Suprapubic skin (tissue), 4 donors: ENCODE results near the gene KRABD2.

ENCODE experiments used
- CTCF ChIP-seq, 2 donors: fragments of 200-600 bp in 1 of 2; fragments of 450-650 bp in 1 of 2; sonication (generic) in 1 of 2; IDR thresholded peaks; one replicate each; pipeline ENCODE4 v1.5.1; 2016 to 2019; ENCODE audit warnings: antibody characterized with exemption in 2 of 2, mild to moderate bottlenecking in 1 of 2, moderate library complexity in 1 of 2
- POLR2A ChIP-seq, 2 donors: fragments of 450-650 bp; IDR thresholded peaks; one replicate each; pipeline ENCODE4 v1.6.1; 2017; ENCODE audit warnings: antibody characterized with exemption in 2 of 2, mild to moderate bottlenecking in 2 of 2, moderate library complexity in 2 of 2
- POLR2AphosphoS5 ChIP-seq, 3 donors: sonication (generic); formaldehyde crosslinking; IDR thresholded peaks; one replicate each; pipeline ENCODE4 v1.6.1; 2017; ENCODE audit warnings: antibody characterized with exemption in 3 of 3

- TF ChIP-seq CTCF (IDR thresholded peaks at IDR 0.05) (no peak), POLR2AphosphoS5 (IDR thresholded peaks at IDR 0.05) (no peak), POLR2A (IDR thresholded peaks at IDR 0.05) (no peak)
Observed at GRCh38 chr17:8332688-8333087, 43.8 kb downstream of the KRABD2 start.
